Activated naive CD4-positive, alpha-beta T cell treated with anti-CD3 and anti-CD28 coated beads, Interleukin-2, amount 10 ng/mL, durations not matched to agents 7 days and 5 days (primary cell): ENCODE data around the gene SH3TC1.

Experiments
- CTCF ChIA-PET: fragments of 350-600 bp; sonication (Branson Sonifier 250); formaldehyde crosslinking; loops from one replicate; lab custom pipeline; 2021; ENCODE audit warnings: antibody characterized with exemption; lab: Charles Lee
- DNase-seq: peaks from one replicate; pipeline ENCODE4 v3.0.0-alpha.2; 2020
- H3K27ac Mint-ChIP-seq: one replicate; pipeline ENCODE4 v1.8.0; 2021; ENCODE audit warnings: mild to moderate bottlenecking, moderate library complexity, mixed read lengths
- H3K27me3 Mint-ChIP-seq: one replicate; pipeline ENCODE4 v1.8.0; 2021; ENCODE audit warnings: mild to moderate bottlenecking, mixed read lengths
- H3K36me3 Mint-ChIP-seq: one replicate; pipeline ENCODE4 v1.8.0; 2021; ENCODE audit warnings: mixed read lengths
- H3K4me1 Mint-ChIP-seq: one replicate; pipeline ENCODE4 v1.8.0; 2021; ENCODE audit warnings: mixed read lengths
- H3K4me3 Mint-ChIP-seq: one replicate; pipeline ENCODE4 v1.8.0; 2021; ENCODE audit warnings: mild to moderate bottlenecking, moderate library complexity, mixed read lengths
- H3K9me3 Mint-ChIP-seq: one replicate; pipeline ENCODE4 v1.8.0; 2021; ENCODE audit warnings: mixed read lengths

Gene SH3TC1

DNA sequence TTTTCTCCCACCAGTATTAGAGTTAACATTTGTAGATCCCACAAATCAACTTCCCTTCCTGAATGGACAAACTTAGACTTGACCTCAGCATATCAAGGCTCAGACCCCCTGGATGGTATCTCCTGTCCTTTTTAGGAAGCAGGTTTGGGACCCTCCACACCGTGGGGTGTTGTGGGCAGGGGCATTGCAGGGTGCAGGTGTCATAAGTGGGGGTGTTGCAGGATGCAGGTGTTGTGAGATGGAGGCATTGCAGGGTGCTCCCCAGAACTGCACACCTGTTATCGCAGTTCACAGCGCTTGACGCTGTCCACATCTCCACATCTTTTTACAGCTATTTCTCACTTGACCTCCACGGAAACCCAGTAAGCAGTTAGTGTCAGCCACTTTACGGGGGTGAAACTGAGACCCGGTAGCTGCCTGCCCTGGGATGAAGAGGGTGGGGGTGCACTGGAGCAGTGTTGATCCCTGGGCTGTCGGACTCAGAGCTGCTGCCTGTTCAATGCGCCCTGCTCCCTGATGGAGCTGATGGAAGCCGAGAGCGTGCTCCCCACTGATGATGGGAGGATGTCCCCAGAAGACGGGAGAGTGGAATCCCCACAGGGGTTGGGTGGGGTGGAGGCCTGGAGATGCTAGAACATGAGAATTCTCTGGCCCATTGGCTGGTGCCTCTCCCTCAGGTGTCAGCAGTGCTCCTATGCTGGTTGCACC lies 25.3 kb downstream of the SH3TC1 start:
- no peak overlapping the region for H3K27ac Mint-ChIP-seq
- H3K36me3 Mint-ChIP-seq, result peaks cover 13% of the 10 kb centered on the region
- H3K4me1 Mint-ChIP-seq, result peaks cover 51% of the 10 kb centered on the region
- no peaks in the 10 kb centered on the region for H3K9me3 Mint-ChIP-seq
- CTCF ChIA-PET, result interaction anchor here (1.1 to 1.8 kb wide), 2 partner anchors 25 to 178 kb away, joined by 4 to 5 read pairs; partner anchors contain the start of gene SH3TC1
- no peak overlapping the region for H3K4me3 Mint-ChIP-seq
- DNase-seq, result no peak
- peaks cover 4% of the 10 kb centered on the region for H3K27me3 Mint-ChIP-seq

GRCh38 chr4:8224975-8225625 lies 26.0 kb downstream of the SH3TC1 start:
- H3K27ac Mint-ChIP-seq, result no peak overlapping the region
- H3K36me3 Mint-ChIP-seq, result peaks cover 13% of the 10 kb centered on the region
- H3K4me3 Mint-ChIP-seq, result no peak overlapping the region
- H3K9me3 Mint-ChIP-seq, result no peaks in the 10 kb centered on the region
- peaks cover 51% of the 10 kb centered on the region for H3K4me1 Mint-ChIP-seq
- DNase-seq, result no peak
- peaks cover 4% of the 10 kb centered on the region for H3K27me3 Mint-ChIP-seq
- CTCF ChIA-PET, result interaction anchor here (1.1 to 1.8 kb wide), 3 partner anchors 26 to 177 kb away, joined by 3 to 5 read pairs (median 4); partner anchors contain the start of genes ABLIM2 and SH3TC1

GRCh38 chr4:8225706-8226443 lies 26.8 kb downstream of the SH3TC1 start:
- Mint-ChIP-seq H3K9me3 (no peaks in the 10 kb centered on the region), H3K36me3 (peaks cover 13% of the 10 kb centered on the region), H3K27ac (no peak overlapping the region), H3K27me3 (peaks cover 4% of the 10 kb centered on the region), H3K4me1 (peaks cover 54% of the 10 kb centered on the region), H3K4me3 (no peak overlapping the region)
- CTCF ChIA-PET, result interaction anchor here (0.7 to 1.8 kb wide), 6 partner anchors 15 to 177 kb away, joined by 3 to 5 read pairs (median 4); partner anchors contain the start of genes ABLIM2 and SH3TC1
- no peak for DNase-seq

DNA sequence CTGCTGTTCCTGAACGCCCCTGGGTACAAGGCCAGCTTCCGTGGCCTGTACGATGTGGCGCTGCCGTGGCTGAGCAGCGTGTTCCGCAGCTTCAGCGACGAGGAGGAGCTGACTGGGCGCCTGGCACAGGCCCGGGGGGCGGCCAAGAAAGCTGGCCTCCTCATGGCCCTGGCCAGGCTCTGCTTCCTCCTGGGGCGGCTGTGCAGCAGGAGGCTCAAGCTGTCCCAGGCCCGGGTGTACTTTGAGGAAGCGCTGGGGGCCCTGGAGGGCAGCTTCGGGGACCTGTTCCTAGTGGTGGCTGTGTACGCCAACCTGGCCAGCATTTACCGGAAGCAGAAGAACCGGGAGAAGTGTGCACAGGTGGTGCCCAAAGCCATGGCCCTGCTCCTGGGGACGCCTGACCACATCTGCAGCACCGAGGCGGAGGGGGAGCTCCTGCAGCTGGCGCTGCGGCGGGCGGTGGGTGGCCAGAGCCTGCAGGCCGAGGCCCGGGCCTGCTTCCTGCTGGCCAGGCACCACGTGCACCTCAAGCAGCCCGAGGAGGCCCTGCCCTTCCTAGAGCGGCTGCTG lies 28.2 kb downstream of the SH3TC1 start:
- CTCF ChIA-PET, result no interaction called here
- DNase-seq, result no peak
- H3K36me3 Mint-ChIP-seq, result peaks cover 10% of the 10 kb centered on the region
- peaks cover 42% of the 10 kb centered on the region for H3K4me1 Mint-ChIP-seq
- no peaks in the 10 kb centered on the region for H3K9me3 Mint-ChIP-seq
- H3K27me3 Mint-ChIP-seq, result peaks cover 4% of the 10 kb centered on the region
- no peak overlapping the region for H3K27ac Mint-ChIP-seq
- no peak overlapping the region for H3K4me3 Mint-ChIP-seq

GRCh38 chr4:8227771-8228318 lies 28.8 kb downstream of the SH3TC1 start:
- Mint-ChIP-seq H3K4me3 (no peak overlapping the region), H3K27ac (no peak overlapping the region), H3K4me1 (peaks cover 40% of the 10 kb centered on the region), H3K36me3 (peaks cover 7% of the 10 kb centered on the region), H3K27me3 (peaks cover 4% of the 10 kb centered on the region), H3K9me3 (no peaks in the 10 kb centered on the region)
- CTCF ChIA-PET, result no interaction called here
- no peak for DNase-seq

DNA sequence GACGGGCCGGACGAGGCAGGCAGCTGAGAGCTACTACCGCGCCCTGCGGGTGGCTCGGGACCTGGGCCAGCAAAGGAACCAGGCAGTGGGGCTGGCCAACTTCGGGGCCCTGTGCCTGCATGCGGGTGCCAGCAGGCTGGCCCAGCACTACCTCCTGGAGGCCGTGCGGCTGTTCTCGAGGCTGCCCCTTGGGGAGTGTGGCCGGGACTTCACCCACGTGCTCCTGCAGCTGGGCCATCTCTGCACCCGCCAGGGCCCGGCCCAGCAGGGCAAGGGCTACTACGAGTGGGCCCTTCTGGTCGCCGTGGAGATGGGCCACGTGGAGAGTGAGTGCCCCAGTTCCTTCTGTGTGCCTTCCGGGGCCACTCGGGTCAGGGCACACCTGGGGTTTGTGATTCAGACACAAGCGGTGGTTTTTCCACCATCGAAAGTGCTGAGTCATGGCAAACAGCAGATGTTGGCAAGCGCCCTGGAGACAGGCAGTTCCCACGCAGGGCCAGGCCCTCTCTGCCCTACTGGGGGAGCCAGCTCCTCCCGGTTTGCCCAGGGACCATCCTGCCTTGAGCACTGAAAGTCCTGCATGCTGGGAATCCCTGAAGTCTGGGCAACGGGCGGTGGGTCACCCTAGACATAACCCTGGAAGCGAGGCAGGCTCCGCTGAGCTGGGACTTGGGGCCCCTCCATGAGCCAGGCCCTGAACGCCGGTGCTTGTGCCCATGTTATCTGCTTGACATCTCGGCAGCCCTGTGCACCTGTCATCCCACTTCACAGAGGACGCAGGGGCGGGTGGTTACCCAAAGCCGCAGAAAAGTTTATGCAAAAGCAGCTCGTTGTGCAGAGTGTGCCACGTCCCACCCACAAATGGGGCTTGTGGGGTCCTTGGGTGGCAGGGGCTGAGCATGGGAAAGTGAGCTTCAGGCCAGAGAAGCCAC lies 29.5 kb downstream of the SH3TC1 start:
- Mint-ChIP-seq H3K9me3 (no peaks in the 10 kb centered on the region), H3K4me1 (peaks cover 40% of the 10 kb centered on the region), H3K27ac (peak overlapping the region; percentile 82), H3K36me3 (peaks cover 7% of the 10 kb centered on the region), H3K4me3 (no peak overlapping the region), H3K27me3 (peaks cover 4% of the 10 kb centered on the region)
- CTCF ChIA-PET, result interaction anchor here (0.6 to 0.8 kb wide), 3 partner anchors 14 to 1507 kb away, joined by 3 read pairs; no protein-coding TSS in a partner anchor
- peak; percentile 75 for DNase-seq

- no peaks in the 10 kb centered on the region for H3K9me3 Mint-ChIP-seq
- DNase-seq, result no peak
- CTCF ChIA-PET, result interaction anchor here (0.7 kb wide), 1 partner anchor 16 kb away, joined by 3 read pairs; no protein-coding TSS in a partner anchor
- H3K27ac Mint-ChIP-seq, result peak overlapping the region; percentile 82
- H3K4me3 Mint-ChIP-seq, result no peak overlapping the region
- peaks cover 4% of the 10 kb centered on the region for H3K27me3 Mint-ChIP-seq
- H3K36me3 Mint-ChIP-seq, result no peaks in the 10 kb centered on the region
- H3K4me1 Mint-ChIP-seq, result peaks cover 32% of the 10 kb centered on the region
Observed at GRCh38 chr4:8229331-8229975, 30.4 kb downstream of the SH3TC1 start.

GRCh38 chr4:8230033-8230432 lies 30.9 kb downstream of the SH3TC1 start:
- no peaks in the 10 kb centered on the region for H3K36me3 Mint-ChIP-seq
- no peak for DNase-seq
- H3K4me1 Mint-ChIP-seq, result peaks cover 26% of the 10 kb centered on the region
- H3K4me3 Mint-ChIP-seq, result no peak overlapping the region
- peaks cover 4% of the 10 kb centered on the region for H3K27me3 Mint-ChIP-seq
- no peaks in the 10 kb centered on the region for H3K9me3 Mint-ChIP-seq
- CTCF ChIA-PET, result no interaction called here
- no peak overlapping the region for H3K27ac Mint-ChIP-seq

- H3K27ac Mint-ChIP-seq, result no peak overlapping the region
- H3K4me3 Mint-ChIP-seq, result no peak overlapping the region
- H3K9me3 Mint-ChIP-seq, result no peaks in the 10 kb centered on the region
Observed at GRCh38 chr4:8230891-8231290, 31.8 kb downstream of the SH3TC1 start.

DNA sequence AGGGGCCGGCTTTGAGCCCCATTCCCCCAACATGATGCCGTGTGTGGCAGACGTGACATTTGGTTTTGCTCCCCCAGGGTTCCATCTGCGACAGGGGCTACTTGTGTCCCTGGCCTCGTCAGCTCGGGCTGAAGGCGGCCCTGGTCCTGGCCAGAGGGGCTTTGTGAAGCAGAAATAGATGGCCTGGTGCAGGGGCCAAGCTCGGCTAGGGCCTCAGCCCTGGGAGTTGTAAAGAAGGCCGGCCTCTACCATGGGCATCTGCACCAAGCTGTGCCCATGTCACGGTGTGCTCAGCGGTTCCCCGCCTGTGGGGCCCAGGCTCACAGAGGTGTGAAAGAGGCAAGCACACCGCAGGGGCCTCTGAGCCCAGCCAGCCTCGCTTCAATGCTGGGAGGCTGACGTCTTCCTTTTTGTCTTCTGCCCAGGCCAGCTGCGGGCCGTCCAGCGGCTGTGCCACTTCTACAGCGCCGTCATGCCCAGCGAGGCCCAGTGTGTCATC lies 32.5 kb downstream of the SH3TC1 start:
- Mint-ChIP-seq H3K27me3 (peaks cover 4% of the 10 kb centered on the region), H3K9me3 (no peaks in the 10 kb centered on the region), H3K4me1 (peaks cover 22% of the 10 kb centered on the region), H3K36me3 (no peaks in the 10 kb centered on the region), H3K4me3 (no peak overlapping the region), H3K27ac (no peak overlapping the region)
- CTCF ChIA-PET, result no interaction called here
- DNase-seq, result no peak

More at GRCh38 chr4:8230891-8231290, 31.8 kb downstream of the SH3TC1 start:
- H3K36me3 Mint-ChIP-seq, result no peaks in the 10 kb centered on the region
- CTCF ChIA-PET, result no interaction called here
- DNase-seq, result no peak
- peaks cover 24% of the 10 kb centered on the region for H3K4me1 Mint-ChIP-seq
- H3K27me3 Mint-ChIP-seq, result peaks cover 4% of the 10 kb centered on the region

GRCh38 chr4:8232748-8233147 lies 33.7 kb downstream of the SH3TC1 start:
- Mint-ChIP-seq H3K36me3 (no peaks in the 10 kb centered on the region), H3K9me3 (no peaks in the 10 kb centered on the region), H3K27ac (no peak overlapping the region), H3K4me1 (peaks cover 17% of the 10 kb centered on the region), H3K4me3 (no peak overlapping the region), H3K27me3 (peaks cover 4% of the 10 kb centered on the region)
- DNase-seq, result no peak
- CTCF ChIA-PET, result interaction anchor here (1.5 kb wide), 1 partner anchor 10 kb away, joined by 3 read pairs; no protein-coding TSS in a partner anchor

GRCh38 chr4:8233672-8234484 lies 34.8 kb downstream of the SH3TC1 start:
- no peak overlapping the region for H3K4me3 Mint-ChIP-seq
- H3K27me3 Mint-ChIP-seq, result peaks cover 3% of the 10 kb centered on the region
- DNase-seq, result no peak
- no peaks in the 10 kb centered on the region for H3K9me3 Mint-ChIP-seq
- no peak overlapping the region for H3K27ac Mint-ChIP-seq
- H3K36me3 Mint-ChIP-seq, result no peaks in the 10 kb centered on the region
- CTCF ChIA-PET, result interaction anchor here (1.5 kb wide), 1 partner anchor 9 kb away, joined by 3 read pairs; no protein-coding TSS in a partner anchor
- H3K4me1 Mint-ChIP-seq, result peaks cover 6% of the 10 kb centered on the region
